Measurements from ENCODE around the gene HYDIN.

Gene HYDIN

GRCh38 chr16:71230122-71230845 lies at the start of gene HYDIN:
TSS of gene HYDIN (minus strand) at chr16:71230722. CDS start at chr16:71186895, 43,827 bp downstream.
- no peak within 1 kb of the TSS for H3K4me2 ChIP-seq
- H3K4me1 ChIP-seq, result peaks cover 0 to 10% (median 0%) of the 10 kb centered on the region in 10 experiments; a peak in 3 of 20 replicates
- H3K36me3 ChIP-seq, result no peaks in the 10 kb centered on the region
- H3K9ac ChIP-seq, result no peak within 1 kb of the TSS
- H4K20me1 ChIP-seq, result no peaks in the 10 kb centered on the region
- H3K27ac ChIP-seq, result no peak within 1 kb of the TSS
- no peak for TF ChIP-seq Cebpa-rat (IDR thresholded peaks at IDR 0.05)
- H3K9me3 ChIP-seq (replicated peaks in 1 of 11), result peaks cover 41 to 48% (median 46%) of the 10 kb centered on the region in 11 experiments
- no peaks in the 10 kb centered on the region for H3K27me3 ChIP-seq
- no peak within 1 kb of the TSS for H3K4me3 ChIP-seq

- peaks cover 0 to 5% (median 0%) of the 10 kb centered on the region in 11 experiments; a peak in 2 of 22 replicates for H4K20me1 ChIP-seq
- peaks cover 0 to 9% (median 0%) of the 10 kb centered on the region in 11 experiments; a peak in 1 of 22 replicates for H3K36me3 ChIP-seq
- H3K27me3 ChIP-seq, result no peaks in the 10 kb centered on the region
- no peak overlapping the region for H3K27ac ChIP-seq
- no peak for TF ChIP-seq Cebpa-rat (IDR thresholded peaks at IDR 0.05)
- H3K4me3 ChIP-seq, result no peak overlapping the region
- H3K9me3 ChIP-seq (replicated peaks in 1 of 11), result peaks cover 31 to 48% (median 39%) of the 10 kb centered on the region in 11 experiments
- no peaks in the 10 kb centered on the region for H3K4me1 ChIP-seq
- H3K9ac ChIP-seq, result no peak overlapping the region
- no peak overlapping the region for H3K4me2 ChIP-seq
These were observed 46.2 kb upstream of the HYDIN start for GRCh38 chr16:71276589-71277334.

GRCh38 chr16:71273384-71273783 lies 42.9 kb upstream of the HYDIN start:
- Histone ChIP-seq H3K36me3 (0 out of 22 replicates have a peak, but pooled peaks cover 0 to 4% (median 0%) of the 10 kb centered on the region in 11 experiments), H3K4me1 (no peaks in the 10 kb centered on the region), H3K4me2 (no peak overlapping the region), H3K27ac (no peak overlapping the region), H3K27me3 (no peaks in the 10 kb centered on the region), H3K9ac (no peak overlapping the region), H3K4me3 (no peak overlapping the region), H3K9me3 (replicated peaks in 1 of 11) (peaks cover 31 to 48% (median 39%) of the 10 kb centered on the region in 11 experiments), H4K20me1 (no peaks in the 10 kb centered on the region)
- TF ChIP-seq Cebpa-rat (IDR thresholded peaks at IDR 0.05), result no peak

GRCh38 chr16:71264299-71264698 lies 33.8 kb upstream of the HYDIN start:
- Histone ChIP-seq H3K27me3 (no peaks in the 10 kb centered on the region), H3K4me2 (no peak overlapping the region), H3K9me3 (replicated peaks in 1 of 11) (peaks cover 0 to 7% (median 0%) of the 10 kb centered on the region in 11 experiments; a peak in 1 of 22 replicates), H3K4me3 (no peak overlapping the region), H3K27ac (no peak overlapping the region), H3K9ac (no peak overlapping the region), H3K4me1 (peaks cover 0 to under 1% (median 0%) of the 10 kb centered on the region in 10 experiments; a peak in 2 of 20 replicates), H4K20me1 (no peaks in the 10 kb centered on the region), H3K36me3 (no peaks in the 10 kb centered on the region)
- TF ChIP-seq Cebpa-rat (IDR thresholded peaks at IDR 0.05), result no peak

- Histone ChIP-seq H3K4me3 (no peak overlapping the region), H3K9me3 (replicated peaks in 1 of 11) (peaks cover 0 to 6% (median 0%) of the 10 kb centered on the region in 11 experiments; a peak in 1 of 22 replicates), H3K36me3 (no peaks in the 10 kb centered on the region), H3K27me3 (no peaks in the 10 kb centered on the region), H3K4me1 (peaks cover 0 to 7% (median 0%) of the 10 kb centered on the region in 10 experiments; a peak in 4 of 20 replicates), H4K20me1 (no peaks in the 10 kb centered on the region), H3K9ac (no peak overlapping the region), H3K27ac (no peak overlapping the region), H3K4me2 (no peak overlapping the region)
- no peak for TF ChIP-seq Cebpa-rat (IDR thresholded peaks at IDR 0.05)
These were observed 33.1 kb upstream of the HYDIN start for GRCh38 chr16:71263582-71263981.

- no peaks in the 10 kb centered on the region for H3K27me3 ChIP-seq
- no peak overlapping the region for H3K4me3 ChIP-seq
- H4K20me1 ChIP-seq, result no peaks in the 10 kb centered on the region
- H3K9ac ChIP-seq, result no peak overlapping the region
- no peaks in the 10 kb centered on the region for H3K36me3 ChIP-seq
- H3K27ac ChIP-seq, result no peak overlapping the region
- H3K4me1 ChIP-seq, result peaks cover 0 to 11% (median 0%) of the 10 kb centered on the region in 10 experiments; a peak in 4 of 20 replicates
- no peaks in the 10 kb centered on the region; a peak in 1 of 22 replicates for H3K9me3 ChIP-seq (replicated peaks in 1 of 11)
- no peak for TF ChIP-seq Cebpa-rat (IDR thresholded peaks at IDR 0.05)
- no peak overlapping the region for H3K4me2 ChIP-seq
These were observed 31.9 kb upstream of the HYDIN start for GRCh38 chr16:71262391-71262790.

GRCh38 chr16:71260995-71261394 lies 30.5 kb upstream of the HYDIN start:
- no peak overlapping the region for H3K9ac ChIP-seq
- peaks cover 0 to 11% (median 2%) of the 10 kb centered on the region in 10 experiments; a peak in 15 of 20 replicates for H3K4me1 ChIP-seq
- TF ChIP-seq Cebpa-rat (IDR thresholded peaks at IDR 0.05), result no peak
- no peaks in the 10 kb centered on the region for H3K9me3 ChIP-seq (replicated peaks in 1 of 11)
- H3K27ac ChIP-seq, result no peak overlapping the region
- H4K20me1 ChIP-seq, result no peaks in the 10 kb centered on the region
- no peak overlapping the region for H3K4me2 ChIP-seq
- H3K27me3 ChIP-seq, result no peaks in the 10 kb centered on the region
- no peak overlapping the region for H3K4me3 ChIP-seq
- H3K36me3 ChIP-seq, result no peaks in the 10 kb centered on the region

- H3K9me3 ChIP-seq (replicated peaks in 1 of 11), result no peaks in the 10 kb centered on the region
- no peaks in the 10 kb centered on the region for H3K36me3 ChIP-seq
- peaks cover 16 to 28% (median 21%) of the 10 kb centered on the region in 10 experiments for H3K4me1 ChIP-seq
- no peaks in the 10 kb centered on the region for H3K27me3 ChIP-seq
- H3K9ac ChIP-seq, result no peak overlapping the region
- no peak overlapping the region for H3K4me3 ChIP-seq
- H4K20me1 ChIP-seq, result no peaks in the 10 kb centered on the region
- no peak for TF ChIP-seq Cebpa-rat (IDR thresholded peaks at IDR 0.05)
- H3K4me2 ChIP-seq, result peak overlapping the region in 4 of 11 experiments; percentile 4 to 48 (median 16); a peak in 2 of 22 replicates
- H3K27ac ChIP-seq, result no peak overlapping the region
These were observed 28.6 kb upstream of the HYDIN start for GRCh38 chr16:71259086-71259485.

GRCh38 chr16:71258372-71258771 lies 27.9 kb upstream of the HYDIN start:
- Histone ChIP-seq H3K27ac (no peak overlapping the region), H3K4me3 (no peak overlapping the region), H4K20me1 (no peaks in the 10 kb centered on the region), H3K9me3 (replicated peaks in 1 of 11) (no peaks in the 10 kb centered on the region), H3K27me3 (no peaks in the 10 kb centered on the region), H3K4me2 (peak overlapping the region in 4 of 11 experiments; percentile 7 to 48 (median 16); a peak in 4 of 22 replicates), H3K9ac (no peak overlapping the region), H3K4me1 (peaks cover 16 to 28% (median 22%) of the 10 kb centered on the region in 10 experiments), H3K36me3 (no peaks in the 10 kb centered on the region)
- TF ChIP-seq Cebpa-rat (IDR thresholded peaks at IDR 0.05), result no peak
